NCI-H146 treated with DMSO at 0.1 percent for 48 hours (cell line): Measurements from ENCODE around the gene NFATC2.
"Not testable (repeated sequence)": the region's sequence is repeated elsewhere in the genome, so short reads cannot be mapped to it uniquely, and the experiment has no call there.

Experiments used
- DNase-seq: peaks from one replicate; lab custom pipeline; 2025; ENCODE audit not compliant: unreplicated experiment; lab: John Stamatoyannopoulos, UW

NFATC2 gene

GRCh38 chr20:51476106-51476505 is 66.4 kb downstream of the NFATC2 start:
- DNase-seq: not testable (repeated sequence)

- no peak for DNase-seq
Measured at GRCh38 chr20:51473771-51474170, 68.7 kb downstream of the NFATC2 start.

- DNase-seq: no peak
Measured at GRCh38 chr20:51473256-51473655, 69.3 kb downstream of the NFATC2 start.

- DNase-seq: no peak
Measured at GRCh38 chr20:51470907-51471411, 71.6 kb downstream of the NFATC2 start.

- DNase-seq: no peak
Measured at GRCh38 chr20:51470499-51470820, 72.1 kb downstream of the NFATC2 start.

GRCh38 chr20:51469578-51470498 is 72.7 kb downstream of the NFATC2 start:
- no peak for DNase-seq

- DNase-seq: no peak
Measured at GRCh38 chr20:51469046-51469445, 73.5 kb downstream of the NFATC2 start.

GRCh38 chr20:51468636-51469035 is 73.9 kb downstream of the NFATC2 start:
- no peak for DNase-seq

- no peak for DNase-seq
Measured at GRCh38 chr20:51467956-51468626, 74.4 kb downstream of the NFATC2 start.

GRCh38 chr20:51463998-51464397 is 78.5 kb downstream of the NFATC2 start:
- no peak for DNase-seq

- DNase-seq: no peak
Measured at GRCh38 chr20:51463560-51463959, 79.0 kb downstream of the NFATC2 start.

GRCh38 chr20:51462566-51463276 is 79.8 kb downstream of the NFATC2 start:
- no peak for DNase-seq

- DNase-seq: not testable (repeated sequence)
Measured at GRCh38 chr20:51461846-51462245, 80.7 kb downstream of the NFATC2 start.

GRCh38 chr20:51461306-51461705 is 81.2 kb downstream of the NFATC2 start:
- no peak for DNase-seq

- DNase-seq: no peak
Measured at GRCh38 chr20:51460569-51461265, 81.8 kb downstream of the NFATC2 start.

GRCh38 chr20:51460163-51460562 is 82.4 kb downstream of the NFATC2 start:
- no peak for DNase-seq

- no peak for DNase-seq
Measured at GRCh38 chr20:51458751-51459439, 83.6 kb downstream of the NFATC2 start.

- no peak for DNase-seq
Measured at GRCh38 chr20:51457533-51457932, 85.0 kb downstream of the NFATC2 start.

- no peak for DNase-seq
Measured at GRCh38 chr20:51456511-51457509, 85.7 kb downstream of the NFATC2 start.
